CD4-positive, CD25-positive, alpha-beta regulatory T cell (primary cell): Measurements from ENCODE around the gene ABCC1. TPM values are rescaled to one million over a fixed set of nuclear protein-coding genes. Genes with fewer than 3 reads are reported as not detected.

Source experiments
- ATAC-seq, 2 donors: fragments of 150-1000 bp; cut with Tn5 transposase; one replicate each; pipeline ENCODE4 v1.10.0; 2021; ENCODE audit warnings: low read depth in 2 of 2, moderate number of reproducible peaks in 2 of 2, moderate library complexity in 1 of 2
- DNase-seq, 3 donors: peaks; one replicate each; pipeline versions ENCODE4 v3.0.0 to v3.0.0-alpha.2; 2012 to 2022; ENCODE audit warnings: mixed read lengths in 1 of 3
- H3K27ac ChIP-seq: one replicate; pipeline ENCODE4 v1.7.0; 2013; ENCODE audit warnings: mild to moderate bottlenecking, low read length; ENCODE audit not compliant: insufficient read depth, poor library complexity, severe bottlenecking
- H3K27me3 ChIP-seq: one replicate; pipeline ENCODE4 v1.7.0; 2013; ENCODE audit warnings: low read length; ENCODE audit not compliant: control insufficient read depth, insufficient read depth
- H3K36me3 ChIP-seq: one replicate; pipeline ENCODE4 v1.7.0; 2013; ENCODE audit warnings: mild to moderate bottlenecking, low read length, moderate library complexity; ENCODE audit not compliant: control insufficient read depth, insufficient read depth
- H3K4me1 ChIP-seq: 2 replicates; pipeline ENCODE4 v1.7.0; 2013; ENCODE audit warnings: mild to moderate bottlenecking, low read length; ENCODE audit not compliant: insufficient read depth, control insufficient read depth, poor library complexity, severe bottlenecking
- H3K4me3 ChIP-seq: one replicate; pipeline ENCODE4 v1.7.0; 2013; ENCODE audit warnings: low read depth, mild to moderate bottlenecking, low read length, moderate library complexity
- H3K9me3 ChIP-seq, 2 experiments: 1 replicate in 1 of 2; 2 replicates in 1 of 2; pipeline ENCODE4 v1.7.0; 2013; ENCODE audit warnings: low read length in 2 of 2, mild to moderate bottlenecking in 1 of 2, moderate library complexity in 1 of 2; ENCODE audit not compliant: control insufficient read depth in 2 of 2
- H3K27ac Mint-ChIP-seq, 3 donors: one replicate each; pipeline ENCODE4 v1.8.0; 2020 to 2022; ENCODE audit warnings: mild to moderate bottlenecking in 3 of 3, mixed read lengths in 3 of 3, moderate library complexity in 2 of 3
- H3K27me3 Mint-ChIP-seq: one replicate; pipeline ENCODE4 v1.8.0; 2022; ENCODE audit warnings: mild to moderate bottlenecking, mixed read lengths
- H3K36me3 Mint-ChIP-seq: one replicate; pipeline ENCODE4 v1.8.0; 2020; ENCODE audit warnings: mixed read lengths
- H3K4me1 Mint-ChIP-seq, 4 donors: one replicate each; pipeline ENCODE4 v1.8.0; 2020 to 2022; ENCODE audit warnings: mixed read lengths in 4 of 4, mild to moderate bottlenecking in 1 of 4
- H3K4me3 Mint-ChIP-seq, 4 donors: one replicate each; pipeline ENCODE4 v1.8.0; 2020 to 2022; ENCODE audit warnings: mild to moderate bottlenecking in 4 of 4, mixed read lengths in 4 of 4, moderate library complexity in 3 of 4
- H3K9me3 Mint-ChIP-seq, 7 donors: one replicate each; pipeline ENCODE4 v1.8.0; 2020 to 2022; ENCODE audit warnings: mixed read lengths in 7 of 7, mild to moderate bottlenecking in 3 of 7, moderate library complexity in 2 of 7
- polyA plus RNA-seq, 4 donors: library from polyadenylated mRNA; unstranded; fragments of 300-500 nt; fragmentation: Illumina TruSeq; gene quantifications; one replicate each; pipeline ENCODE4 v1.2.3, GENCODE V29; 2021
- total RNA-seq: library from RNA; stranded (reverse); gene quantifications from one replicate; pipeline ENCODE4 v1.2.3, GENCODE V29; 2022

The ABCC1 gene
- total and polyA plus RNA-seq, 5 donors from 2014 or later = 6.9 to 103 (median 8.7) TPM

DNA sequence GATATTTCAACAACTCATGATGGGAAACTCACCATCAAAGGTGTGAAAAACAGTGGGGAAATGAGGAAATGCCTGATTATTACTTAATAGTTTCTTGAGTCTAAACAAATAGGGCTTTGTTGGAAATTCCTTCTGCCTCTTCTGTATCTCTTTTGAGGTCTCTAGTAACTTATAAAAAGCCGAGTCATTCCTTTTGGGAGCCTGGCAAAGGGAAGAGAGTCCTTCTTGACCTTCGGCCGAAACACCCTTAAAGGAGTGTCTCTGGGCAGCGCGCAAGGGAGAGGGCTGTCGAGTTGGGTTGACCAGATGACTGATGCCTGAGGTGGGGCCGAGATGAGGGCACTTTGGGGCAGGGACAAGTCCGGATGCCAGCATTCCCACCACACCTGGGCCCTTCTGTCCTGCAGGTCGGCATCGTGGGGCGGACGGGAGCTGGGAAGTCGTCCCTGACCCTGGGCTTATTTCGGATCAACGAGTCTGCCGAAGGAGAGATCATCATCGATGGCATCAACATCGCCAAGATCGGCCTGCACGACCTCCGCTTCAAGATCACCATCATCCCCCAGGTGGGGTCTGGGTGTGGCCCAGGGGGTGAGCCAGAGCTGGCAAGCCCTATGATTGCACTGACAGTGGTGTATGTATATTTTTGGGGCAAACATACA lies 184.7 kb downstream of the ABCC1 start:
- Histone ChIP-seq H3K36me3 (peaks cover 88% of the 10 kb centered on the region), H3K9me3 (no peaks in the 10 kb centered on the region), H3K4me3 (no peak overlapping the region), H3K4me1 (no peaks in the 10 kb centered on the region), H3K27me3 (no peaks in the 10 kb centered on the region), H3K27ac (no peak overlapping the region)
- Mint-ChIP-seq H3K27me3 (no peaks in the 10 kb centered on the region), H3K4me3 (no peak overlapping the region), H3K27ac (no peak overlapping the region), H3K4me1 (peaks cover 0 to under 1% (median 0%) of the 10 kb centered on the region in 4 donors), H3K9me3 (no peaks in the 10 kb centered on the region), H3K36me3 (peaks cover 39% of the 10 kb centered on the region)
- ATAC-seq = no peak
- no peak for DNase-seq

- Mint-ChIP-seq H3K36me3 (peaks cover 46% of the 10 kb centered on the region), H3K9me3 (no peaks in the 10 kb centered on the region), H3K27ac (no peak overlapping the region), H3K27me3 (no peaks in the 10 kb centered on the region), H3K4me3 (no peak overlapping the region), H3K4me1 (no peaks in the 10 kb centered on the region)
- ATAC-seq (no peak), DNase-seq (no peak)
- Histone ChIP-seq H3K27me3 (no peaks in the 10 kb centered on the region), H3K4me1 (no peaks in the 10 kb centered on the region), H3K4me3 (no peak overlapping the region), H3K36me3 (peaks cover 97% of the 10 kb centered on the region), H3K27ac (no peak overlapping the region), H3K9me3 (no peaks in the 10 kb centered on the region)
Observed at GRCh38 chr16:16136588-16136987, 187.2 kb downstream of the ABCC1 start.

- H3K9me3 Mint-ChIP-seq = no peaks in the 10 kb centered on the region
- no peaks in the 10 kb centered on the region for H3K4me1 Mint-ChIP-seq
- Histone ChIP-seq H3K27me3 (no peaks in the 10 kb centered on the region), H3K36me3 (peaks cover 96% of the 10 kb centered on the region), H3K4me3 (no peak overlapping the region), H3K4me1 (no peaks in the 10 kb centered on the region), H3K9me3 (no peaks in the 10 kb centered on the region), H3K27ac (no peak overlapping the region)
- peaks cover 46% of the 10 kb centered on the region for H3K36me3 Mint-ChIP-seq
- no peak overlapping the region for H3K27ac Mint-ChIP-seq
- H3K4me3 Mint-ChIP-seq = no peak overlapping the region
- no peak for DNase-seq
- ATAC-seq = no peak
- H3K27me3 Mint-ChIP-seq = no peaks in the 10 kb centered on the region
Observed at GRCh38 chr16:16137110-16137509, 187.7 kb downstream of the ABCC1 start.

DNA sequence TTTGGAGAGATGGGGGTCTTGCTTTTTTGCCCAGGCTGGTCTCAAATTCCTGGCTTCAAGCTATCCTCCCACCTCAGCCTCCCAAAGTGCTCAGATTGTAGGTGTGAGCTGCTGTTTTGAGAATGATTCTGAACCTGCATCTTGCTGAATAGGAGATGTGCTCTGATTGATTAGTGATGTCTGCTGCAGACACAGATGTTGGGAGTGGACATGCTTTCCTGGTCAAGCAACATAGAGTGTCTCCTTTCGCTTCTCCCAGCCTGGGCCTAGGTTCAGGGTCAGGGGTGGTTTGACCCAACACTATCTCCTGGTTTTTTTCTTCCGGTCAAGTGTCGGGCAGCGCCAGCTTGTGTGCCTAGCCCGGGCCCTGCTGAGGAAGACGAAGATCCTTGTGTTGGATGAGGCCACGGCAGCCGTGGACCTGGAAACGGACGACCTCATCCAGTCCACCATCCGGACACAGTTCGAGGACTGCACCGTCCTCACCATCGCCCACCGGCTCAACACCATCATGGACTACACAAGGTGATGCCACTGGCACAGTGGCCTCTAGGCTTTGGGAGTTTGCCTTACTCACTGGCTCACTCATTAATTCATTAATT lies 188.7 kb downstream of the ABCC1 start:
- Histone ChIP-seq H3K4me3 (no peak overlapping the region), H3K36me3 (peaks cover 95% of the 10 kb centered on the region), H3K27me3 (no peaks in the 10 kb centered on the region), H3K9me3 (no peaks in the 10 kb centered on the region), H3K4me1 (no peaks in the 10 kb centered on the region), H3K27ac (no peak overlapping the region)
- ATAC-seq (no peak), DNase-seq (no peak)
- H3K27me3 Mint-ChIP-seq = no peaks in the 10 kb centered on the region
- no peak overlapping the region for H3K4me3 Mint-ChIP-seq
- H3K9me3 Mint-ChIP-seq = no peaks in the 10 kb centered on the region
- no peak overlapping the region for H3K27ac Mint-ChIP-seq
- peaks cover 47% of the 10 kb centered on the region for H3K36me3 Mint-ChIP-seq
- H3K4me1 Mint-ChIP-seq = no peaks in the 10 kb centered on the region

DNA sequence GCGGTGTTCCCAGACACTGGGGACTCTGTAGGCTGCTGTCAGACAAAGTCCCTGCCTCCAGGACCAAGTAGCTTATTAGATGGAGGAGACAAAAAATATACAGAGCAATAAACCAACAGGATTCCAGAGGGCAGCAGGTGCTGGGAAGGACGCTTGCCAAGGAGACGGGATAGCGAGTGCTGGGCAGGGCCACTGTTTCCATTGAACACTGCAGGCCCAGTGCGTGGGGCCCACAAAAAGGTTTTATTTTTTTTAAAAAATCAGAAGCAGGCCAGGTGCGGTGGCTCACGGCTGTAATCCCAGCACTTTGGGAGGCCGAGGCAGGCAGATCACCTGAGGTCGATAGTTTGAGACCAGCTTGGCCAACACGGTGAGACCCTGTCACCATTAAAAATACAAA lies 189.6 kb downstream of the ABCC1 start:
- Mint-ChIP-seq H3K4me3 (no peak overlapping the region), H3K27ac (no peak overlapping the region)
- no peak overlapping the region for H3K4me3 ChIP-seq

DNA sequence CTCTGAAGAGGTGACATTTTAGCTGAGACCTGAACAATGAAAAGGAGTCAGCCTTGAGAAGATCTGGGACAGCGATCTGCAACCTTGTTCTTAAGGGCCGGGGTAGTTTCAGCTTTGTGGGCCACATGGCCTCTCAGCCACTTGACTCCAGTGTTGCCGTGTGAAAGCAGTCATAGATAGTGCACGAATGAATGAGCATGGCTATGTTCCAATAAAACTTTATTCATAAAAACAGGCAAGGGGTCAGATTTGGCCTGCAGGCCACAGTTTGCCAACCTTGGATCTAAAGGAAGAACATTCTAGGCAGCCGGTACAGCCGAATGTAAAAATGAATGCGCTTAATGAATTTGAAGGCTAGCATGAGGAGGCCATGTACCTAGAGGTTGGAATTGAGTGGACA lies 190.4 kb downstream of the ABCC1 start:
- H3K27me3 Mint-ChIP-seq = no peaks in the 10 kb centered on the region
- no peaks in the 10 kb centered on the region for H3K9me3 ChIP-seq
- H3K27ac Mint-ChIP-seq = no peak overlapping the region
- peaks cover 84% of the 10 kb centered on the region for H3K36me3 ChIP-seq
- no peak overlapping the region for H3K4me3 ChIP-seq
- no peak for ATAC-seq
- DNase-seq = no peak
- H3K4me1 Mint-ChIP-seq = no peaks in the 10 kb centered on the region
- no peak overlapping the region for H3K27ac ChIP-seq
- H3K4me3 Mint-ChIP-seq = no peak overlapping the region
- H3K36me3 Mint-ChIP-seq = peaks cover 44% of the 10 kb centered on the region
- no peaks in the 10 kb centered on the region for H3K27me3 ChIP-seq
- no peaks in the 10 kb centered on the region for H3K9me3 Mint-ChIP-seq
- no peaks in the 10 kb centered on the region for H3K4me1 ChIP-seq

More for the DNA sequence above, 189.6 kb downstream of the ABCC1 start:
- ATAC-seq (no peak), DNase-seq (no peak)
- H3K36me3 Mint-ChIP-seq = peaks cover 42% of the 10 kb centered on the region
- H3K27ac ChIP-seq = no peak overlapping the region
- H3K9me3 Mint-ChIP-seq = no peaks in the 10 kb centered on the region
- no peaks in the 10 kb centered on the region for H3K4me1 Mint-ChIP-seq
- peaks cover 88% of the 10 kb centered on the region for H3K36me3 ChIP-seq
- H3K4me1 ChIP-seq = no peaks in the 10 kb centered on the region
- H3K9me3 ChIP-seq = no peaks in the 10 kb centered on the region
- no peaks in the 10 kb centered on the region for H3K27me3 ChIP-seq
- no peaks in the 10 kb centered on the region for H3K27me3 Mint-ChIP-seq

- DNase-seq (no peak), ATAC-seq (no peak)
- Histone ChIP-seq H3K4me3 (no peak overlapping the region), H3K36me3 (peaks cover 82% of the 10 kb centered on the region), H3K27me3 (no peaks in the 10 kb centered on the region), H3K27ac (no peak overlapping the region), H3K9me3 (no peaks in the 10 kb centered on the region), H3K4me1 (no peaks in the 10 kb centered on the region)
- H3K27me3 Mint-ChIP-seq = no peaks in the 10 kb centered on the region
- no peaks in the 10 kb centered on the region for H3K9me3 Mint-ChIP-seq
- no peaks in the 10 kb centered on the region for H3K4me1 Mint-ChIP-seq
- no peak overlapping the region for H3K4me3 Mint-ChIP-seq
- peak overlapping the region in 1 of 3 donors; percentile 28 for H3K27ac Mint-ChIP-seq
- peaks cover 44% of the 10 kb centered on the region for H3K36me3 Mint-ChIP-seq
Observed at GRCh38 chr16:16140537-16140936, 191.1 kb downstream of the ABCC1 start.

DNA sequence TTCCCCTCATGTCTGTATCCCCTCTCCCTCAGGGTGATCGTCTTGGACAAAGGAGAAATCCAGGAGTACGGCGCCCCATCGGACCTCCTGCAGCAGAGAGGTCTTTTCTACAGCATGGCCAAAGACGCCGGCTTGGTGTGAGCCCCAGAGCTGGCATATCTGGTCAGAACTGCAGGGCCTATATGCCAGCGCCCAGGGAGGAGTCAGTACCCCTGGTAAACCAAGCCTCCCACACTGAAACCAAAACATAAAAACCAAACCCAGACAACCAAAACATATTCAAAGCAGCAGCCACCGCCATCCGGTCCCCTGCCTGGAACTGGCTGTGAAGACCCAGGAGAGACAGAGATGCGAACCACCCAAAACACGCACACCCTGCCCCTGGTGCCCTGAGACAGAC lies 191.7 kb downstream of the ABCC1 start:
- Histone ChIP-seq H3K27me3 (no peaks in the 10 kb centered on the region), H3K9me3 (no peaks in the 10 kb centered on the region), H3K36me3 (peaks cover 81% of the 10 kb centered on the region), H3K4me1 (no peaks in the 10 kb centered on the region), H3K27ac (no peak overlapping the region), H3K4me3 (no peak overlapping the region)
- ATAC-seq (no peak), DNase-seq (no peak)
- H3K4me3 Mint-ChIP-seq = no peak overlapping the region
- H3K9me3 Mint-ChIP-seq = no peaks in the 10 kb centered on the region
- no peaks in the 10 kb centered on the region for H3K4me1 Mint-ChIP-seq
- peaks cover 46% of the 10 kb centered on the region for H3K36me3 Mint-ChIP-seq
- H3K27ac Mint-ChIP-seq = peak overlapping the region in 1 of 3 donors; percentile 28
- H3K27me3 Mint-ChIP-seq = no peaks in the 10 kb centered on the region
